ENCODE measurements around the gene RBMS2. TPM values are rescaled to one million over a fixed set of nuclear protein-coding genes. Genes with fewer than 3 reads are reported as not detected.

RBMS2 gene
- total and polyA plus RNA-seq, 2 donors (not counting 1 experiment from before 2014, with no cell fraction given) = 0.81 to 7.6 TPM

- no peak for DNase-seq
- Mint-ChIP-seq H3K27ac (peak overlapping the region; percentile 42), H3K4me3 (peak overlapping the region; percentile 60), H3K4me1 (peaks cover 10% of the 10 kb centered on the region), H3K9me3 (ENCODE audit: insufficient read depth) (no peaks in the 10 kb centered on the region), H3K27me3 (peaks cover 4% of the 10 kb centered on the region)
- no peaks in the 10 kb centered on the region for H3K79me2 ChIP-seq (ENCODE audit: control insufficient read depth, insufficient read depth, low read length)
- ChIA-PET POLR2A (no interaction called here), CTCF (interaction anchor here (0.6 kb wide), 1 partner anchor 1140 kb away, joined by 3 read pairs; no protein-coding TSS in a partner anchor)
- H3K36me3 ChIP-seq (replicated peaks in 1 of 2; ENCODE audit: control extremely low read depth in 1 of 2, control insufficient read depth in 1 of 2, extremely low read depth in 1 of 2, insufficient read depth in 2 of 2, low read length in 1 of 2) = no peaks in the 10 kb centered on the region
- intact Hi-C loops (cut with micrococcal nuclease) = no loop called here
- no peaks in the 10 kb centered on the region for H3K27me3 ChIP-seq (replicated peaks in 1 of 4; ENCODE audit: control extremely low read depth in 1 of 4, control insufficient read depth in 3 of 4, insufficient read depth in 4 of 4, low read length in 3 of 4)
- peak overlapping the region; percentile 63 for H2AFZ ChIP-seq (ENCODE audit: insufficient read depth, low read depth, low read length, poor library complexity, severe bottlenecking)
- H3K9me3 ChIP-seq (ENCODE audit: control extremely low read depth in 1 of 3, control insufficient read depth in 2 of 3, insufficient read depth in 1 of 3, low read length in 2 of 3) = no peaks in the 10 kb centered on the region
- no peak overlapping the region for H3K27ac ChIP-seq (ENCODE audit: low read length in 2 of 2)
- peak overlapping the region; percentile 32 for H3K9ac ChIP-seq (ENCODE audit: low read length)
- H4K20me1 ChIP-seq (ENCODE audit: control insufficient read depth, insufficient read depth, low read length, poor library complexity, severe bottlenecking) = no peaks in the 10 kb centered on the region
- H3K4me3 ChIP-seq (ENCODE audit: control extremely low read depth in 1 of 5, extremely low read depth in 1 of 5, insufficient read depth in 1 of 5, low read depth in 2 of 5, low read length in 4 of 5) = no peak overlapping the region
- peak; percentile 31 for ATAC-seq (ENCODE audit: low read depth)
- 5% methylated on average over 6 of the region's 6 CpGs for WGBS (ENCODE audit: insufficient coverage)
- H3K4me2 ChIP-seq (replicated peaks; ENCODE audit: low read depth, low read length, poor library complexity, severe bottlenecking) = peak overlapping the region; percentile 41
- TF ChIP-seq CTCF (IDR thresholded peaks at IDR 0.05) (no peak), EZH2 (IDR thresholded peaks at IDR 0.05; ENCODE audit: borderline replicate concordance, insufficient read depth, low read depth, low read length, poor library complexity, severe bottlenecking) (no peak)
- H3K4me1 ChIP-seq (ENCODE audit: control insufficient read depth in 2 of 2, insufficient read depth in 2 of 2, low read length in 2 of 2) = peaks cover 8% of the 10 kb centered on the region in 2 donors
Measured at GRCh38 chr12:56565510-56566101, 44.0 kb downstream of the RBMS2 start.

- no peak overlapping the region for H3K4me3 ChIP-seq (ENCODE audit: control extremely low read depth in 1 of 5, extremely low read depth in 1 of 5, insufficient read depth in 1 of 5, low read depth in 2 of 5, low read length in 4 of 5)
- no peak for TF ChIP-seq EZH2 (IDR thresholded peaks at IDR 0.05; ENCODE audit: borderline replicate concordance, insufficient read depth, low read depth, low read length, poor library complexity, severe bottlenecking)
- TF ChIP-seq CTCF (IDR thresholded peaks at IDR 0.05) = no peak
- intact Hi-C loops (cut with micrococcal nuclease) = no loop called here
- H3K9me3 ChIP-seq (ENCODE audit: control extremely low read depth in 1 of 3, control insufficient read depth in 2 of 3, insufficient read depth in 1 of 3, low read length in 2 of 3) = no peaks in the 10 kb centered on the region
- H3K4me1 ChIP-seq (ENCODE audit: control insufficient read depth in 2 of 2, insufficient read depth in 2 of 2, low read length in 2 of 2) = peaks cover 8 to 14% of the 10 kb centered on the region in 2 donors
- H3K9me3 Mint-ChIP-seq (ENCODE audit: insufficient read depth) = no peaks in the 10 kb centered on the region
- DNase-seq = no peak
- ChIA-PET CTCF (interaction anchor here (0.9 kb wide), 1 partner anchor 13 kb away, joined by 4 read pairs; no protein-coding TSS in a partner anchor), POLR2A (no interaction called here)
- H2AFZ ChIP-seq (ENCODE audit: insufficient read depth, low read depth, low read length, poor library complexity, severe bottlenecking) = no peak overlapping the region
- ATAC-seq (ENCODE audit: low read depth) = no peak
- H3K79me2 ChIP-seq (ENCODE audit: control insufficient read depth, insufficient read depth, low read length) = no peaks in the 10 kb centered on the region
- H3K27ac ChIP-seq (ENCODE audit: low read length in 2 of 2) = no peak overlapping the region
- H3K4me3 Mint-ChIP-seq = no peak overlapping the region
- no peak overlapping the region for H3K4me2 ChIP-seq (replicated peaks; ENCODE audit: low read depth, low read length, poor library complexity, severe bottlenecking)
- no CpG with 5 or more reads among the region's 1 CpG for WGBS (ENCODE audit: insufficient coverage)
- H3K27me3 ChIP-seq (replicated peaks in 1 of 4; ENCODE audit: control extremely low read depth in 1 of 4, control insufficient read depth in 3 of 4, insufficient read depth in 4 of 4, low read length in 3 of 4) = no peaks in the 10 kb centered on the region
- peaks cover 10% of the 10 kb centered on the region for H3K4me1 Mint-ChIP-seq
- H3K9ac ChIP-seq (ENCODE audit: low read length) = no peak overlapping the region
- H3K27ac Mint-ChIP-seq = no peak overlapping the region
- H3K27me3 Mint-ChIP-seq = peaks cover 4% of the 10 kb centered on the region
- H3K36me3 ChIP-seq (replicated peaks in 1 of 2; ENCODE audit: control extremely low read depth in 1 of 2, control insufficient read depth in 1 of 2, extremely low read depth in 1 of 2, insufficient read depth in 2 of 2, low read length in 1 of 2) = no peaks in the 10 kb centered on the region
- H4K20me1 ChIP-seq (ENCODE audit: control insufficient read depth, insufficient read depth, low read length, poor library complexity, severe bottlenecking) = no peaks in the 10 kb centered on the region
Measured at GRCh38 chr12:56568146-56568545, 46.5 kb downstream of the RBMS2 start.
